Measurements from ENCODE around the gene BMX.

DNA sequence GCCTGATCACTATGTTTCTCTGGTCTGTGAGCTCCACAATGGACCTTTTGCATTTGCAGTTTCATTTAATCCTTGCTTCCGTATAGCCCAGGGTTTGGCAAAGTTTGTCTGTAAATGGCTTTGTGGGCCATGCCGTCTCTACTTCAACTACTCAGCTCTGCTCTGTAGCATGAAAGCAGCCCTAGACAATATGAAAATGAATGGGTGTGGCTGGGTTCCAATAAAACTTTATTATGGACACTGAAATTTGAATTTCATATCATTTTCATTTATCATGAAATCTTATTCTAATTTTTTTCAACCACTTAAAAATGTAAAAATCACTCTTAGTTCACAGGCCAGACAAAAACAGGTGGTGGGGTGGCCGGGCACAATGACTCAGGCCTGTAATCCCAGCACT lies 58.6 kb downstream of the BMX start:
- TF ChIP-seq FOXA1 (IDR thresholded peaks at IDR 0.05) (no peak), FOXM1 (IDR thresholded peaks at IDR 0.05; ENCODE audit: borderline replicate concordance) (no peak), ELF4 (IDR thresholded peaks at IDR 0.05) (no peak), SUZ12 (IDR thresholded peaks at IDR 0.05) (no peak), SP1 (IDR thresholded peaks at IDR 0.05) (no peak), BHLHE40 (IDR thresholded peaks at IDR 0.05; ENCODE audit: borderline replicate concordance) (no peak), ARNT (IDR thresholded peaks at IDR 0.05) (no peak), TARDBP (IDR thresholded peaks at IDR 0.05) (no peak), HDGF (IDR thresholded peaks at IDR 0.05; ENCODE audit: borderline replicate concordance) (no peak), NFRKB (IDR thresholded peaks at IDR 0.05) (no peak), FOXK2 (IDR thresholded peaks at IDR 0.05) (no peak)
- TF ChIP-seq, protein P1, sequence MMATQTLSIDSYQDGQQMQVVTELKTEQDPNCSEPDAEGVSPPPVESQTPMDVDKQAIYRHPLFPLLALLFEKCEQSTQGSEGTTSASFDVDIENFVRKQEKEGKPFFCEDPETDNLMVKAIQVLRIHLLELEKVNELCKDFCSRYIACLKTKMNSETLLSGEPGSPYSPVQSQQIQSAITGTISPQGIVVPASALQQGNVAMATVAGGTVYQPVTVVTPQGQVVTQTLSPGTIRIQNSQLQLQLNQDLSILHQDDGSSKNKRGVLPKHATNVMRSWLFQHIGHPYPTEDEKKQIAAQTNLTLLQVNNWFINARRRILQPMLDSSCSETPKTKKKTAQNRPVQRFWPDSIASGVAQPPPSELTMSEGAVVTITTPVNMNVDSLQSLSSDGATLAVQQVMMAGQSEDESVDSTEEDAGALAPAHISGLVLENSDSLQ (IDR thresholded peaks at IDR 0.05): no peak
